GM12891 (cell line): ENCODE data around the gene AFF3.

Source experiments
- PAX5 ChIP-seq: IDR thresholded peaks from 2 replicates; pipeline ENCODE4 v1.6.1; 2011; ENCODE audit warnings: low read length, moderate library complexity, mild to moderate bottlenecking; ENCODE audit not compliant: insufficient read depth, severe bottlenecking
- POLR2A ChIP-seq: IDR thresholded peaks from 2 replicates; pipeline ENCODE4 v1.6.1; 2011; ENCODE audit warnings: low read depth, low read length, control low read depth
- POLR2AphosphoS5 ChIP-seq: IDR thresholded peaks from 2 replicates; pipeline ENCODE4 v1.6.1; 2011; ENCODE audit warnings: low read depth, low read length, control low read depth
- POU2F2 ChIP-seq: IDR thresholded peaks from 2 replicates; pipeline ENCODE4 v1.6.1; 2011; ENCODE audit warnings: low read depth, mild to moderate bottlenecking, control low read depth, low read length, moderate library complexity

GRCh38 chr2:99940963-99941362 lies 201.4 kb downstream of the AFF3 start:
- TF ChIP-seq POLR2A: no peak
- TF ChIP-seq POLR2AphosphoS5: no peak
- no peak for TF ChIP-seq PAX5
- TF ChIP-seq POU2F2: no peak
